Activated CD8-positive, alpha-beta T cell treated with anti-CD3 and anti-CD28 coated beads, Interleukin-2, amount 10 ng/mL, durations not matched to agents 7 days and 5 days (primary cell): Measurements from ENCODE around the gene UGT1A5. TPM values are rescaled to one million over a fixed set of nuclear protein-coding genes. Genes with fewer than 3 reads are reported as not detected.

Experiments used
- ATAC-seq: fragments of 150-1000 bp; cut with Tn5 transposase; one replicate; pipeline ENCODE4 v1.10.0; 2021; ENCODE audit warnings: moderate library complexity
- CTCF ChIA-PET: fragments of 350-600 bp; sonication (Branson Sonifier 250); formaldehyde crosslinking; loops from one replicate; lab custom pipeline; 2021; ENCODE audit warnings: antibody characterized with exemption; lab: Charles Lee
- POLR2A ChIA-PET: fragments of 350-600 bp; sonication (Branson Sonifier 250); formaldehyde crosslinking; loops from one replicate; lab custom pipeline; 2021; ENCODE audit warnings: antibody characterized with exemption; lab: Charles Lee
- DNase-seq: peaks from one replicate; pipeline ENCODE4 v3.0.0-alpha.2; 2020
- H3K27ac Mint-ChIP-seq: one replicate; pipeline ENCODE4 v1.8.0; 2021; ENCODE audit warnings: mild to moderate bottlenecking, mixed read lengths
- H3K27me3 Mint-ChIP-seq: one replicate; pipeline ENCODE4 v1.8.0; 2021; ENCODE audit warnings: low read depth, mixed read lengths
- H3K36me3 Mint-ChIP-seq: one replicate; pipeline ENCODE4 v1.8.0; 2021; ENCODE audit warnings: low read depth, mixed read lengths
- H3K4me1 Mint-ChIP-seq: one replicate; pipeline ENCODE4 v1.8.0; 2021; ENCODE audit warnings: low read depth, mixed read lengths
- H3K4me3 Mint-ChIP-seq: one replicate; pipeline ENCODE4 v1.8.0; 2021; ENCODE audit warnings: mild to moderate bottlenecking, mixed read lengths
- H3K9me3 Mint-ChIP-seq: one replicate; pipeline ENCODE4 v1.8.0; 2022; ENCODE audit warnings: mixed read lengths; ENCODE audit not compliant: insufficient read depth
- total RNA-seq, 2 experiments: library from RNA; stranded (reverse); gene quantifications; one replicate each; pipeline ENCODE4 v1.2.3, GENCODE V29; 2021

UGT1A5 gene
- total RNA-seq, 2 experiments from 2014 or later = not detected

DNA sequence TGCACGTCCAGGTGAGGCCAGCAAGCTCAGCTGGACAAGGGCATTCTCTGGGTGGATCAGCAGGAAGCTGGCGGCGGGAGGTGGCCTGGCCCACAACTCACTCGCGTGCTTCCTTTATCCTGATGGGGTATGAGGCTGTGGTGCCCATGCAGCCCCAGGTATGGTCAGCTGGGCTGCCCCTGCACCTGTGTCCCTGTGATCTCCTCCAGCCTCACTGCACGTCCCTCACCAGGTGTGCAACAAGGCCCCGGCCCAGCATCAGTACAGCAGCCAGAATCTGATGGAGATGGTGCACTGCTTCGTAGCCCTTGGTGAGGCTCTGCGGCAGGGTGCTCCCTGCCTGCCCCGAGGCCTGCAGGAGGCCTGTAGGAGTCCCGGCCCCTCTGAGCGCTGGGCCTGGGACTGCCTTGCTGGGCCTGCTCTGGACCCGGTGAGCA, 83.0 kb downstream of the UGT1A5 start:
- DNase-seq = no peak
- ATAC-seq = no peak
- H3K36me3 Mint-ChIP-seq = no peaks in the 10 kb centered on the region
- CTCF ChIA-PET = no interaction called here
- H3K27me3 Mint-ChIP-seq = no peaks in the 10 kb centered on the region
- H3K9me3 Mint-ChIP-seq = no peaks in the 10 kb centered on the region
- no peak overlapping the region for H3K4me3 Mint-ChIP-seq
- POLR2A ChIA-PET = no interaction called here
- no peak overlapping the region for H3K27ac Mint-ChIP-seq
- H3K4me1 Mint-ChIP-seq = no peaks in the 10 kb centered on the region

DNA sequence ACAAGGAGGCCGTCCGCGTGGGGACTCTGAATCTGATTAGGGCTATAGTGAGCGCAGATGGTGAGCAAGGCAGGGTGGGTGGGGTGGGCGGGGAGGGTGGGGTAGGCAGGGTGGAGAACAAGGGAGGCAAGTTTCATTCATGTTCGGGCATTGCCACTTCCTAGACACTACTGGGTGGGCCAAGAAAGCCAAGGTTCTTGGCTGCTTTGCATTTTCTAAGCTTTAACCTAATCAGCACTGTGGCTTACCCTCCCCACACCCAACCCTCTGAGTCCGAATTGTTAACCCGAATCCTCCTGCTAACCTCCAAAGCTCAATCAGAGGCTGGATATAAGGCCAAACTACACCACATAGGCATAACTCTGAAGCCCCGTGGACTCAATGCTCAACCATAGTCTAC, 83.5 kb downstream of the UGT1A5 start:
- no peak overlapping the region for H3K4me3 Mint-ChIP-seq
- ATAC-seq = no peak
- CTCF ChIA-PET = no interaction called here
- H3K36me3 Mint-ChIP-seq = no peaks in the 10 kb centered on the region
- H3K4me1 Mint-ChIP-seq = peaks cover 4% of the 10 kb centered on the region
- POLR2A ChIA-PET = no interaction called here
- H3K9me3 Mint-ChIP-seq = no peaks in the 10 kb centered on the region
- H3K27me3 Mint-ChIP-seq = no peaks in the 10 kb centered on the region
- DNase-seq = no peak
- H3K27ac Mint-ChIP-seq = no peak overlapping the region

DNA sequence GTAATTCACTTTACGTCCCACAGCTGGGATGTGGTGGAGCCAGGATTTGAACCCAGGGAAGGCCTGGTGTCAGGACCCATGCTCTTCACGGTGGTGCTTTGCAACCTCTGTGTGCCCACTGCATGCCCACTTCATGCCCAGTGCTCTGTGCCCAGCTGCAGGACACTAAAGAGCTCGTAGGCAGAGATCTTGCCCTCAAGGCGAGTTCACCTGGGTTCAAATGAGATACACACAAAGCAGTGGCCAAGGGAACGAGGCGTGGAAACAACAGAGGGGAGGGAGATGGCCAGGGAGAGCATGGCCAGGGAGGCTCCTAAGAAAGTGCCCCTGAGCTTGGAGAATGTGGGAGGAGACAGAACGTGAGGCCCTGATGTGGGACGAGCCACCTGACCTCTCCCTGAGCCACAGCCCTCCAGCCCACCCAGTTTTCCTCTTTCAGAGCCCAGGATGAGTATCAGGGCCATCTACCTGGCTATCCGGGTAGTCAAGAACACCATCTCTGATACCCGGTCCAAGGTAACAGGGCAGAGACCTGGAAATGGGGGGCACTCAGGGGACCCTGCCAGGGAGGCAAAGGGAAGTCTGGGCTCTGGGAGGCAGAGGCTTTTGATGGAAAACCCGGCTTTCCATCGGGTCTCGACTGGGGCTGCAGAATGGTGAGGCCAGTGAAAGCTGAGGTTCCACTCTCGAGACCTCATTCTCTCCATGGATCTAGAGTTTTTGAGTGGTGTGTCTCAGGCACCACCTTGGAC, 85.8 kb downstream of the UGT1A5 start:
- DNase-seq = no peak
- Mint-ChIP-seq H3K4me1 (peaks cover 5% of the 10 kb centered on the region), H3K4me3 (no peak overlapping the region), H3K27me3 (no peaks in the 10 kb centered on the region), H3K36me3 (no peaks in the 10 kb centered on the region), H3K27ac (no peak overlapping the region), H3K9me3 (no peaks in the 10 kb centered on the region)
- no peak for ATAC-seq
- ChIA-PET POLR2A (no interaction called here), CTCF (no interaction called here)

DNA sequence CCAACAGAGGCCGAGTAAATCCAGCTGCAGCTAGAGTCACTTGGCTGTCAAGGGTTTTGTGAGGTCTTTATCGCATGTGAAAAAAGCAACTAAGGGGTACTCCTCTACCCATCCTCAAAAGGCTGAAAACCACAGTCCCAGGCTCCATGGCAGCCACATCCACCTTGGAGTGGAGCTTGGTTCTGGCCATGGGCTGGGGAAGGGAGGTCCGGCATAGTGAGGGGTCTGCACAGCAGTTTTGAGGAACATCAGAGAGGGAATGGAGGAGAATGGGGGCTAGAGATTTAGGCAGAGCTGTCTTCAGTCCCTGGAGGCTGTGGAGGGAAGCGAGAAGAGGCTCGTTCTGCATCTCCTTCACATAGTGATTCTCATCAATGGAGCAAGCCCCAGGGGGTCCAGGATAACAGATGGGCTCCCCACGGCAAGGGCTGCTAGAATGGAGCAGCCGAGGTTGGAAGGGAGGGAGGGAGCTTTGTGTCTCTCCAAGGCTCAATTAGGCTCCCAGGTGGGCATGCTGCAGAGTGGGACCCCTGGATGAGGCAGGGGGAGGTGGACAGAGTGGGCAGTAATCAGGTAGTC, 86.5 kb downstream of the UGT1A5 start:
- peaks cover under 1% of the 10 kb centered on the region for H3K27me3 Mint-ChIP-seq
- H3K4me3 Mint-ChIP-seq = no peak overlapping the region
- no peak overlapping the region for H3K27ac Mint-ChIP-seq
- peaks cover 5% of the 10 kb centered on the region for H3K4me1 Mint-ChIP-seq
- H3K9me3 Mint-ChIP-seq = no peaks in the 10 kb centered on the region
- no peaks in the 10 kb centered on the region for H3K36me3 Mint-ChIP-seq
- ATAC-seq (no peak), DNase-seq (no peak)
- ChIA-PET POLR2A (no interaction called here), CTCF (no interaction called here)

DNA sequence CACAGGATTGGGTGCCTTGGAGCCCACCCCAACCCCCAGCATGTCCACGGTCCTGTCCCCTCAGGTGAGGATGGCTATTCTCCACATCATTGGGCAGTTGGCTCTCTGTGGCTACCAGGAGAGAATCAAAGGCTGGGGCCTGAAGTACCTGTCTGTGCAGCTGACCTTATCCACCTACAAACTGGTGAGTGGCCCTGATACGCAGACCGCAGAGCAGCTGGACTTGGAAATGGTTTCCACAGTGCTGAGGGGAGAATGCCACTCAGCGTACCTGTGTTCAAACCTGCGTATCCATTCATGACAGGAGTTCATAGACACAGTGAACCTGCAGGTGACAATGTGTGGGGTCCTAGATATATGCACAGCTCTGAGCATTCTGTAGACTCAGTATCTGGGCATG, 87.0 kb downstream of the UGT1A5 start:
- H3K27me3 Mint-ChIP-seq = peaks cover 3% of the 10 kb centered on the region
- peaks cover 5% of the 10 kb centered on the region for H3K4me1 Mint-ChIP-seq
- ChIA-PET POLR2A (no interaction called here), CTCF (no interaction called here)
- DNase-seq = no peak
- no peaks in the 10 kb centered on the region for H3K9me3 Mint-ChIP-seq
- H3K36me3 Mint-ChIP-seq = no peaks in the 10 kb centered on the region
- ATAC-seq = no peak
- no peak overlapping the region for H3K27ac Mint-ChIP-seq
- H3K4me3 Mint-ChIP-seq = no peak overlapping the region

DNA sequence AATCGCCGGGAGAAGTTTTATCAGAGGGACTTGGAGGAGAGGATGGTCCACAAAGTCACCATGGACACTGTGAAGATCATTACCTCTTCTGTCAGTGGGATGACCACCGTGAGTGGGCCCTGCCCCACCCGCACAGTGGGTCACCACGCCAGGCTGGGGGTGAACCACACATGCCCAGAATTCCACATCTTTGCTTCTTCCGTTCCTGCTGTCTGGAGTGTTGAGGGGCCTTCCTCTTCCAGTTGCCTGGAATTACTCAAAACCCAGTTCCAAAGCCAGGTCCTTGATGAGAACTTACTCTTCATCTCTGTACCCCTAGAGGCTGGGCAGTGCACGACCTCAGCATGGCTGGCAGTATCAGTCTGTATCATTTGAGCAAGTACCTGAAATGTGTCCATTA, 87.5 kb downstream of the UGT1A5 start:
- Mint-ChIP-seq H3K4me3 (no peak overlapping the region), H3K9me3 (no peaks in the 10 kb centered on the region), H3K4me1 (peaks cover 5% of the 10 kb centered on the region), H3K27me3 (peaks cover 3% of the 10 kb centered on the region), H3K27ac (no peak overlapping the region), H3K36me3 (no peaks in the 10 kb centered on the region)
- no peak for DNase-seq
- POLR2A ChIA-PET = no interaction called here
- no peak for ATAC-seq
- CTCF ChIA-PET = no interaction called here

DNA sequence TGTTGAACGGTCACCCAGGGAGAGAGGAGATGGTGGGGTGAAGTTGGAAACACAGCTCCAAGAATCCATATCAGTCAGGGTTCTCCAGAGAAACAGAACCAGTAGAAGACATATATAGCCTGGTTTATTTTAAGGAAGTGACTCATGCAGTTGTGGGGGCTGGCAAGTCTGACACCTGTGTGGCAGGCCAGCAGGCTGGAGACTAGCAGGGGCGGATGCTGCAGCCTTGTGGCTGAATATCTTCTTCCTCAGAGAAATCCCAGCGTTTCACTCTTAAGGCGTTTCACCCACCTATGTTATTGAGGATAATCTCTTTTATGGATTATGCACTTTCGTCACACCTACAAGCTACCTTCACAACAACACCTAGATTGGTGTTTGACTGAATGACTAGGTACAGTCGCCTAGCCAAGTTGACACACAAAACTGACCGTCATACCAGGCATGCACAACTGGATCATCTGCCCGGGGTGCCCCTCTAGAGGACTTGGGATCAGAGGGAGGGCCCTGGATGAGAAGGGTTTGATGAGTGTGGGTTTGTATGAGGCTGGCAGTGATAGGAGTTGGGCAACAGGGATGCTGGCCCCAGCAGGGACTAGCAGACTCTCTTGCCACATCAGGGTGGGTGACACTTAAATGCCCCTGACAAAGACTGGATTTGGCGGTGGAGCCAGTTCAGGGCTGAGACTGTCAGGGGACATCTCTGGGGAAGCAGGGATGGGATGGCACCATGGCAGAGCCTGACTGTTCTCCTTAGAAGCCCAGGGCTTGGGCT, 88.8 kb downstream of the UGT1A5 start:
- peaks cover 6% of the 10 kb centered on the region for H3K27me3 Mint-ChIP-seq
- ATAC-seq (peak; percentile 77), DNase-seq (peak; percentile 48)
- H3K4me1 Mint-ChIP-seq = peaks cover 5% of the 10 kb centered on the region
- H3K36me3 Mint-ChIP-seq = no peaks in the 10 kb centered on the region
- H3K27ac Mint-ChIP-seq = no peak overlapping the region
- POLR2A ChIA-PET = no interaction called here
- no peaks in the 10 kb centered on the region for H3K9me3 Mint-ChIP-seq
- CTCF ChIA-PET = no interaction called here
- no peak overlapping the region for H3K4me3 Mint-ChIP-seq

DNA sequence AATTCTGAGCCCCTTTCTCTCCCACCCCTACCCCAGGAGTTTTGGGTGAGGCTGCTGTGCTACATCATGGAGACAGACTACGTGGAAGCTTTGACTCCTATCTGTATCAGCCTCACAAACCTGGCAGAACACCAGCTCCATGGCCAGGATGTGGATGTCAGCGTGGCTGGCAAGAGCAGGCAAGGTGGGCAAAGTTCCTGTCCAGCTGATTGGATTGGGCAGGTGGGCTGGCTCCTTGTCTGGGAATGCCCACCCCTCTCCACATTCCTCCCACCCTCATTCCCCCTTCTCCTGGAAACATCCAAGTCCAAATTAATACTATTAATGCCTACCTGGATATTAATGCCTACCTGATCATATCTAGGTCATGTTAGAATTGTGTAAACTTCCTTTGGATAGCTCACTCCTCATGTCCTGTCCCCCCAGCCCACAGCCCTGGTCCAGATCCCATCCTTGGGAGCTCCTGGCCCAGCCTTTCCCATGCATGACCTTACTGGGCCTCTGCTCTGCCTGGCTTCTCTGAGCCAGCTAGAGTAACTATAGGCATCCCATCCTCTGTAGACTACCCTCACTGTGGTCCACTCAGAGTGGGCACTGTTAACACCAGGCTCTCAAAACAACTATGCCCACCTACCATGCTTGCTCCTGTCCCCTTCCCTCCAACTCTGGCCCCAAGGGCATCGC, 89.6 kb downstream of the UGT1A5 start:
- POLR2A ChIA-PET = no interaction called here
- no peaks in the 10 kb centered on the region for H3K9me3 Mint-ChIP-seq
- H3K27me3 Mint-ChIP-seq = peaks cover 6% of the 10 kb centered on the region
- no peak for DNase-seq
- ATAC-seq = no peak
- CTCF ChIA-PET = no interaction called here
- H3K4me1 Mint-ChIP-seq = peaks cover 5% of the 10 kb centered on the region
- no peaks in the 10 kb centered on the region for H3K36me3 Mint-ChIP-seq
- H3K4me3 Mint-ChIP-seq = no peak overlapping the region
- no peak overlapping the region for H3K27ac Mint-ChIP-seq

DNA sequence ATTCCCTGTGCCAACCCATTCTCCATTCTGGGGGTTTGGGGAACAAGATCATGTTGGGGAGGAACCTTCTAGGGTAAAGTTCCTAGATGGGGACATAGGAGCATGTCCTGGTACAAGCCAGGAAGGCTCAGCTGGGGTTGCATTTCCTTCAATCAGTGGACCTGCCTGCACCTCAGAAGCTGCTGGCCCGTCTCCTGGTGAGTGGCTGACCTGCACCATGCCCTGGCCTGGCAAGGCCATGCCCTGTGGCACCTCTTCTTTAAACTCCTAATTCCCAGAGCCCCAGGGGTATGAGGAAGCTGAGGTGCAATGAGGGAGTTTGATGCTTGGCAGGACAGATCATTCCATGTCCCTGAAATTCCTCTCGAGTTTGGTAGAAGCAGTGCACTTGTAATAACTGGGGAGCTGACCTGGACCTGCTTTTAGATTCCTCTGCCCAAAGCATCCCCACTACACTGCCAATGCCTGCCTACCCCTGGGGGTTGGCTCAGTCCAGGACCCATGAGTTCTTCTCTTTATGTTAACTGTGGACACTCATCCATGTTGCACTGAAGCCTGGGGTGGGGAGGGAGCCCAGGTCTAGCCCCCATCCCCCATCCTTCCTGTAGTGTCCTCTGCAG, 90.7 kb downstream of the UGT1A5 start:
- Mint-ChIP-seq H3K27me3 (peaks cover 6% of the 10 kb centered on the region), H3K9me3 (no peaks in the 10 kb centered on the region), H3K36me3 (no peaks in the 10 kb centered on the region), H3K4me3 (no peak overlapping the region), H3K27ac (no peak overlapping the region), H3K4me1 (peaks cover 5% of the 10 kb centered on the region)
- POLR2A ChIA-PET = no interaction called here
- DNase-seq = no peak
- CTCF ChIA-PET = no interaction called here
- no peak for ATAC-seq

DNA sequence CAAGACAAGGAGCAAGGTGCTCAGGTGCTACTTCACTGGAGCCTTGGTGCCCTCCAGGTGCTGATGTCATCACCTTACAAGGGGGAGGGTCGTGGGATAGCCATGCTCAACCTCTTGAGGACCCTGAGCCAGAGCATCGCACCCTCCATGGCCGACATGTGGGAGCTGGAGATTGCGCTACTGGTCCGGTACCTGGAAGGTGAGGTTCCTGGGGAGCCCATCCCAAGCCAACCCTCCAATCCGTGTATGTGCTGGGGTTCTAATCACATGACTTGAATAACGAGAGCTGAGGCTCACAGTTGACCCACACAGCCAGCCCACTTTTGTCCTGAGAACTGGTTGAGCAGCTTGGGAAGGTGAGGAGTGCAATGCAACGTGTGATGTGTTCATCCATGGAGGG, 91.3 kb downstream of the UGT1A5 start:
- no peak for ATAC-seq
- no peak overlapping the region for H3K4me3 Mint-ChIP-seq
- H3K36me3 Mint-ChIP-seq = no peaks in the 10 kb centered on the region
- DNase-seq = no peak
- ChIA-PET CTCF (no interaction called here), POLR2A (no interaction called here)
- peaks cover 6% of the 10 kb centered on the region for H3K27me3 Mint-ChIP-seq
- H3K27ac Mint-ChIP-seq = no peak overlapping the region
- peaks cover 5% of the 10 kb centered on the region for H3K4me1 Mint-ChIP-seq
- no peaks in the 10 kb centered on the region for H3K9me3 Mint-ChIP-seq

DNA sequence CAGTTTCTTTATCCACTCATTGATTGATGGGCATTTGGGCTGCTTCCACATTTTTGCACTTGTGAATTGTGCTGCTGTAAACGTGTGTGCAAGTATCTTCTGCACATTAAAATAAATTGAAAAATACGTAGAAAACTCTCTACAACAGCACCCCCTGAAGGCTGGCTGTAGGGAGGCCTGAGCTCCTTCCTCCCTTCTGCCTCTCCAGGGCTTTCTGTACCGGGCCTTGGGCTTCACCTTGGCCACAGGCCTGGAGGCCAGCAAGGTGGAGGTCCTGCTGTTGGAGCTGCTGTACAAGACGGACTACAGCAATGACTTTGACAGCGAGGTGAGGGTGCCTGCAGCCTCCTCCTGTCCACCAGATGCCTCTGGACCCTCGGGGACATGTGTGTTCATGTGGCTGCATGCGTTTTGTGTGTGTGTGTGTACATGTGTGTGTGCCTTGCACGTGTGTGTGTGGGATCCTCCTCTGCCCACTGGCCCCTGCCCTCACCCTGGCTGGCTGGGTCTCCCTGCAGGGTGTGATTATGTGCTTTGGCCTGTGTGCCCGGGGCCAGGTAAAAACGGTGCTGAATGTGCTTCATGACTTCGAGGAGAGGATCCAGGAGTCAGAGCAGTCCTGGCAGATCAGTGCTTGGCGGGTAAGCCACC, 94.6 kb downstream of the UGT1A5 start:
- peaks cover 8% of the 10 kb centered on the region for H3K27me3 Mint-ChIP-seq
- H3K4me1 Mint-ChIP-seq = no peaks in the 10 kb centered on the region
- DNase-seq (no peak), ATAC-seq (no peak)
- no peak overlapping the region for H3K4me3 Mint-ChIP-seq
- POLR2A ChIA-PET = no interaction called here
- H3K27ac Mint-ChIP-seq = no peak overlapping the region
- no peaks in the 10 kb centered on the region for H3K36me3 Mint-ChIP-seq
- CTCF ChIA-PET = no interaction called here
- H3K9me3 Mint-ChIP-seq = no peaks in the 10 kb centered on the region
